ENCODE data around the gene PHLPP1. TPM values are rescaled to one million over a fixed set of nuclear protein-coding genes. Genes with fewer than 3 reads are reported as not detected.

PHLPP1 gene
- polyA plus RNA-seq, 1 experiment, result 5.6 TPM

GRCh38 chr18:62974928-62975675 is 259.8 kb downstream of the PHLPP1 start:
- no peak for DNase-seq (ENCODE audit: low read depth, low spot score)
- no peak overlapping the region for H3K27ac ChIP-seq (ENCODE audit: low read depth, low read length)
- no peaks in the 10 kb centered on the region for H3K27me3 ChIP-seq (ENCODE audit: control insufficient read depth, insufficient read depth, low read length)
- H3K9me3 ChIP-seq (ENCODE audit: control insufficient read depth, insufficient read depth, low read length), result no peaks in the 10 kb centered on the region; the same call in 1 of the 2 replicates
- H3K4me3 ChIP-seq (ENCODE audit: low read depth, low read length), result no peak overlapping the region
- POLR2A ChIA-PET, result no interaction called here
- CTCF ChIA-PET, result interaction anchor here (1.0 kb wide), 2 partner anchors 17 to 161 kb away, joined by 3 to 4 read pairs; no protein-coding TSS in a partner anchor
- TF ChIP-seq CTCF (IDR thresholded peaks at IDR 0.05; ENCODE audit: low read depth, low read length), result no peak

- Histone ChIP-seq H3K27me3 (ENCODE audit: control insufficient read depth, insufficient read depth, low read length) (no peaks in the 10 kb centered on the region), H3K27ac (ENCODE audit: low read depth, low read length) (no peak overlapping the region), H3K9me3 (ENCODE audit: control insufficient read depth, insufficient read depth, low read length) (no peaks in the 10 kb centered on the region; the same call in 1 of the 2 replicates), H3K4me3 (ENCODE audit: low read depth, low read length) (no peak overlapping the region)
- no peak for TF ChIP-seq CTCF (IDR thresholded peaks at IDR 0.05; ENCODE audit: low read depth, low read length)
- no peak for DNase-seq (ENCODE audit: low read depth, low spot score)
- CTCF ChIA-PET, result interaction anchor here (1.0 kb wide), 2 partner anchors 18 to 161 kb away, joined by 3 to 4 read pairs; no protein-coding TSS in a partner anchor
- POLR2A ChIA-PET, result no interaction called here
These were observed 260.4 kb downstream of the PHLPP1 start for GRCh38 chr18:62975785-62976184.

- no peak for DNase-seq (ENCODE audit: low read depth, low spot score)
- TF ChIP-seq CTCF (IDR thresholded peaks at IDR 0.05; ENCODE audit: low read depth, low read length), result no peak
These were observed 260.9 kb downstream of the PHLPP1 start for GRCh38 chr18:62976227-62976626.

GRCh38 chr18:62977512-62977911 is 262.2 kb downstream of the PHLPP1 start:
- DNase-seq (ENCODE audit: low read depth, low spot score), result no peak
- H3K9me3 ChIP-seq (ENCODE audit: control insufficient read depth, insufficient read depth, low read length), result no peaks in the 10 kb centered on the region; the same call in 1 of the 2 replicates
- no peaks in the 10 kb centered on the region for H3K27me3 ChIP-seq (ENCODE audit: control insufficient read depth, insufficient read depth, low read length)
- H3K27ac ChIP-seq (ENCODE audit: low read depth, low read length), result no peak overlapping the region
- ChIA-PET POLR2A (no interaction called here), CTCF (interaction anchor here (0.7 to 7.9 kb wide), 2 partner anchors 100 to 391 kb away, joined by 3 to 211 read pairs; no protein-coding TSS in a partner anchor)
- no peak overlapping the region for H3K4me3 ChIP-seq (ENCODE audit: low read depth, low read length)
- peak; percentile 11; the same call in 1 of the 2 replicates for TF ChIP-seq CTCF (IDR thresholded peaks at IDR 0.05; ENCODE audit: low read depth, low read length)

More at GRCh38 chr18:62976227-62976626, 260.9 kb downstream of the PHLPP1 start:
- H3K27me3 ChIP-seq (ENCODE audit: control insufficient read depth, insufficient read depth, low read length), result no peaks in the 10 kb centered on the region
- no peak overlapping the region for H3K4me3 ChIP-seq (ENCODE audit: low read depth, low read length)
- CTCF ChIA-PET, result interaction anchor here (1.0 to 7.9 kb wide), 3 partner anchors 18 to 390 kb away, joined by 3 to 211 read pairs (median 4); no protein-coding TSS in a partner anchor
- no peaks in the 10 kb centered on the region; the same call in 1 of the 2 replicates for H3K9me3 ChIP-seq (ENCODE audit: control insufficient read depth, insufficient read depth, low read length)
- no peak overlapping the region for H3K27ac ChIP-seq (ENCODE audit: low read depth, low read length)
- POLR2A ChIA-PET, result no interaction called here

All from AG04450 (cell line).